Stimulated activated CD4-positive, alpha-beta T cell treated with anti-CD3 and anti-CD28 coated beads, TNF-alpha, amount 100 ng/mL, for 4 hours (primary cell): ENCODE measurements around the gene ADGRG3.
"Not testable (repeated sequence)": the region's sequence is repeated elsewhere in the genome, so short reads cannot be mapped to it uniquely, and the experiment has no call there.

ENCODE experiments used
- DNase-seq, 3 experiments: peaks; one replicate each; pipeline ENCODE4 v3.0.0-alpha.2; 2020; ENCODE audit warnings: low read depth in 3 of 3

ADGRG3 gene

DNA sequence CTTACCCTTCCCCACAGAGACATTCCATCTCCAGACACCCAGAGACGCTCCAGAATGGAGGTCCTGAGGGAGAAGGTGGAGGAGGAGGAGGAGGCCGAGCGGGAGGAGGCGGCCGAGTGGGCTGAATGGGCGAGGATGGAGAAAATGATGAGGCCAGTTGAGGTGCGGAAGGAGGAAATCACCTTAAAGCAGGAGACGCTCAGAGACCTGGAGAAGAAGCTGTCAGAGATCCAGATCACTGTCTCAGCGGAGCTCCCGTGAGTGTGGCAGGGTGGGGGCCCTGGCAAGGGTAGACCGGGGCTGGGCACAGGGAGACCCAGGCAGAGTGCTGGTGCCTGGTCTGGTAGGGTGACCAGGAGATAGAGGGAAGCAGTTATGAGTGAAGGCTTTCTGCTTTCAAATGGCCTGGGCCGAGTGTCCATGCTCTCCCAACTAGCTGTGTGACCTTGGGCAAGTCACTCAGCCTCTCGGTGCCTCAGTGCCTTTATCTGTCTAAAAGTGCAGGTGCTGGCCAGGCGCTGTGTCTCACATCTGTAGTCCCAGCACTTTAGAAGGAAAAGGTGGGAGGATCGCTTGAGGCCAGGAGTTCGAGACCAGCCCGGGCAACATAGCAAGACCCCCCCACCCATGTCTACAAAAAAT, 29.9 kb downstream of the ADGRG3 start:
- no peak for DNase-seq

DNA sequence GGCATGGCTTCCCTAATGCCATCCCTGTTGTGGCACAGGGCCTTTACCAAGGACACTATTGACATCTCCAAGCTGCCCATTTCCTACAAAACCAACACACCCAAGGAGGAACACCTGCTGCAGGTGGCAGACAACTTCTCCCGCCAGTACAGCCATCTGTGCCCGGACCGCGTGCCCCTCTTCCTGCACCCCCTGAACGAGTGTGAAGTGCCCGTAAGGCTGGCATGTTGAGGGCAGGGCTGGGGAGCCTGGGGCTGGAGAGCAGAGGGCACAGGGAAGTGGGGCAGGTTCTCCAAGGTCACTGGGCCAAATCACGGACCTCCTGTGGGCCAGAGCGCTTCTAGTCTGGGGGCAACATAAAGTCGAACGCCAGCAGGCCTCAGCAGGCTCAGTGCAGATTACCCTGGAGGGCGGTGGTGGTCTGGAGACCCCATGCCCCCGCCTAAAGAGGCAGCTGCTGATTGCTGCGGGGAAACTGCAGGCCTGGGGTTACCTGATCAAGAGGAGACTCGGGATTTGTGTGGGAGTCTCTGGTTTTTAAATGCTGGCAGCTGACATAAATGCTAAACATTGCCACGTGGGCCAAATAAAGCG, 30.8 kb downstream of the ADGRG3 start:
- no peak for DNase-seq

DNA sequence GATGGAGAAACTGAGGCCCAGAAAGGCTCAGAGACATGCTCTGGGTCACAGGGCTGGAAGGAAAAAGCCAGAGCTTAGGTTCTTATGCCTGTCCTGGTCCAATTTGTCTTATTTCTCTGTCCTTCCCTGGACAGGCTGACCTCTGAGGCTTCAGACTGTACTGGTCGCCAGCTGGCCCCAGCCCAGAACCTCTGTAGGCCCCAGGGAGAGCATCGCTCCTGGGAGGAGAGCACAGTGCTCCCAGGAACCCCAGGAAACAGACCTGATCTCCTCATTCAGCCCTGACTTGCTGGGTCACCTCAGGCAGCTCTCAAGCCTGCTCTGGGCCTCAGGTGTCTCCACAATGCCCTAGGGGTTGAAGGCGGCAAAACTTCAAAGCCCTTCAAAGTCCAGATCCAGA, 31.4 kb downstream of the ADGRG3 start:
- no peak for DNase-seq

DNA sequence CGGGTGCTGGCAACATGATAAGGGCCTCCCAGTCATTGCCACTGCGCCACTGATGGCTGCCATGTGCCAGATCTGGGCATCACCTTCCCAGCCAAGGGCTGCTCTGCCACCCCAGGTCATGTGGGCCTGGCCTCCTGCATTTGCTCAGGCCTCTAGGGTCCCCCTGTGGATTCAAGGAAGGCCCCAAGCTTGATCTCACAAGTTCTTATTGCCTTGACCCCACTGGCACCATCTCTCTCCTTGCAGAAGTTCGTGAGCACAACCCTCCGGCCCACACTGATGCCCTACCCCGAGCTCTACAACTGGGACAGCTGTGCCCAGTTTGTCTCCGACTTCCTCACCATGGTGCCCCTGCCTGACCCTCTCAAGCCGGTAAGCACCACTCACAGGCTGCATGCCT, 31.8 kb downstream of the ADGRG3 start:
- DNase-seq: no peak

- DNase-seq: no peak
Measured at GRCh38 chr16:57700781-57701551, 32.9 kb downstream of the ADGRG3 start.

- DNase-seq: no peak
Measured at GRCh38 chr16:57701759-57702371, 33.8 kb downstream of the ADGRG3 start.

GRCh38 chr16:57703416-57704010, 35.4 kb downstream of the ADGRG3 start:
- DNase-seq: no peak

DNA sequence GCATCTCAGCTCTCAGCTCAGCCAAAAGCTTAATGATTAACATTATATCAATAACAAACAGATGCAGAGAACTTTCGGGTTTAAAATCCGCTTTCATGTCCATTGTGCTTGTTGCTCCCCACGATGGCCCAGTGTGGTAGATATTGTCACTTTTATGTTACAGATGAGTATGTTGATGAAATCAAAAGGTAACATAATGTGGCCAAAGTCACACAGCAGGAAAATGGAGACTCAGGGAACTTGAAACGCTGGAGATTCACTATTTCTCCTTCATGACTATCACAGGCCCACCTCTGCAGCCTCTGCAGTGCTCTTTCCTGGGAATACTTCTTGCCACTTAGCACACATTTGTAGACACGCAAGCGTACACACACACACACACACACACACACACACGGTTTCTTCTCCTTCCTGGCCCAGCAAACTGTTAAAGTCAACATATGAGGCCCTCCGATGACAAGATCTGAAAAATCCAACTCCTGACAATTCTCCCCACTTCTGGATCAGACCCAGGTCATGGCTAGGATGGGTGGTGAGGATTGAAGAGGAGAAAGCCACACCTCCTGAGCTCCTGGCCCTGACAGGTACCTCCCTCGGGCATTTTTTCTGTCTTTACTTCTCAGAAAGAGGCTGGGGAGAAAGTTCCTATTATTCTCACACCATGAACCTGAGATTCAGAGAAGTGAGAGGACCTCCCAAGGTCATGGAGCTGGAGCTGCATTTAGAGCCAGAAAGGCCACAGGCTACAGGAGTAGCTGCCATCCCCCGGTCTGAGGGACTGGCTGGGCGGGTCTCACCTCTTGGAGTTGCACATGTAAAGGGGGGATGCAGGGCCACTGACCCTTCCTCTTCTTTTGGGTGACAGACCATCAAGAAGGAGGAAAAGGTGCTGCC, 36.2 kb downstream of the ADGRG3 start:
- DNase-seq: no peak

GRCh38 chr16:57704905-57705852, 37.1 kb downstream of the ADGRG3 start:
- no peak for DNase-seq

DNA sequence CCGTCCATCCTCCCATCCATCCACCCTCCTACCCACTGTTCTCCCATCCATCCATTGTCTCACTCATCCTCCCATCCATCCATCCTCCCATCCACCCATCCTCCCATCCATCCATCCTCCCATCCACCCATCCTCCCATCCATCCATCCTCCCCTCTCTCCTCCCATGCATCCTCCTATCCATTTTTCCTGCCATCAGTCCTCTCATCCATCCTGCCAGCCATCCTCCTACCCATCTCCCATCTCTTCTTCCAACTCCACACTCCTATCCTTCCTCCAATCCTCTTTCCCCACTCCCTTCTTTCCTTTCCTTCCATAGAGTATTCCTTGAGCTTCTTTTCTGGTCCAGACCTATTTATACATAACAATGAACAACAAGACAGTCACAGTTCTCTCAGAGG, 38.6 kb downstream of the ADGRG3 start:
- DNase-seq: no peak

- DNase-seq: no peak
Measured at GRCh38 chr16:57707331-57707730, 39.2 kb downstream of the ADGRG3 start.

- DNase-seq: no peak
Measured at GRCh38 chr16:57708168-57708567, 40.1 kb downstream of the ADGRG3 start.

DNA sequence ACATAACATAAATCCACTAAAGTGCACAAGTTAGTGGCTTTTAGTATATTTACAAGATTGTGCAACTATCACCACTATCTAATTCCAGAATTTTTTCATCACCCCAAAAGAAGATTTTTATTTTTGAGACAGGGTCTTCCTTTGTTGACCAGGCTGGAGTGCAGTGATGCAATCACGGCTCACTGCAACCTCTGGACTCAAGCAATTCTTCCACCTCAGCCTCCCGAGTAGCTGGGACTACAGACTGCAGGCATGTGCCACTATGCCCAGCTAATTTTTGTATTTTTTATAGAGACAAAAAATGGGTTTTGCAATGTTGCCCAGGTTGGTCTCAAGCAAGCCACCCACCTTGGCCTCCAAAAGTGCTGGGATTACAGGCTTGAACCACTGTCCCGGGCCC, 41.6 kb downstream of the ADGRG3 start:
- no peak for DNase-seq

GRCh38 chr16:57711346-57711745, 43.2 kb downstream of the ADGRG3 start:
- no peak for DNase-seq

GRCh38 chr16:57711993-57712392, 43.9 kb downstream of the ADGRG3 start:
- no peak for DNase-seq

GRCh38 chr16:57712569-57712968, 44.5 kb downstream of the ADGRG3 start:
- not testable (repeated sequence) for DNase-seq

- DNase-seq: no peak
Measured at GRCh38 chr16:57713596-57713995, 45.5 kb downstream of the ADGRG3 start.

DNA sequence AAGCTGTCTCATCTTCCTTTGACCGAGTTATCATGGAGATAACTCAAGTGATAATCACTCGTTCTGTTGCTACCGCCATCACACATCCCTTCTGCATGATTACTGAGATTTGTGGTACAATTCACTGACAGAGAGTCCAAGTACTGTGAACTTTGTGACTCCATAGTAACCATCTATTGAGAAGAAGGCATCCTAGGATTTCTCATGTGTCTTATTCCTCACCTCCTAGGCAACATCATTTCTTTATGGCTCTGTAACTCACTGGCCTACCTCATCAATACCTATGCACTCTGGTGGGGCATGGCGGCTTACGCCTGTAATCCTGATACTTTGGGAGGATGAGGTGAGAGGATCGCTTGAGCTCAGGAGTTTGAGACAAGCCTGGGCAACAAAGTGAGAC, 45.9 kb downstream of the ADGRG3 start:
- no peak for DNase-seq

- DNase-seq: no peak
Measured at GRCh38 chr16:57720142-57720575, 52.1 kb downstream of the ADGRG3 start.
